ENCODE results near the gene RAPGEF5. TPM values are rescaled to one million over a fixed set of nuclear protein-coding genes. Genes with fewer than 3 reads are reported as not detected.

RAPGEF5 gene
- polyA plus RNA-seq, 1 donor, result 37.6 TPM

GRCh38 chr7:22378199-22378980 is 21.4 kb upstream of the RAPGEF5 start:
- no peak for DNase-seq

- DNase-seq, result no peak
Observed at GRCh38 chr7:22377703-22378102, 20.7 kb upstream of the RAPGEF5 start.

GRCh38 chr7:22375359-22376048 is 18.6 kb upstream of the RAPGEF5 start:
- DNase-seq, result no peak

- no peak for DNase-seq
Observed at GRCh38 chr7:22373911-22374310, 17.0 kb upstream of the RAPGEF5 start.

- no peak for DNase-seq
Observed at GRCh38 chr7:22373388-22373787, 16.4 kb upstream of the RAPGEF5 start.

GRCh38 chr7:22372863-22373262 is 15.9 kb upstream of the RAPGEF5 start:
- no peak for DNase-seq

GRCh38 chr7:22371878-22372277 is 14.9 kb upstream of the RAPGEF5 start:
- DNase-seq, result no peak

GRCh38 chr7:22364900-22365299 is 7.9 kb upstream of the RAPGEF5 start:
- DNase-seq, result no peak

GRCh38 chr7:22363756-22364422 is 6.9 kb upstream of the RAPGEF5 start:
- no peak for DNase-seq

- DNase-seq, result no peak
Observed at GRCh38 chr7:22361795-22362194, 4.8 kb upstream of the RAPGEF5 start.

GRCh38 chr7:22361320-22361719 is 4.4 kb upstream of the RAPGEF5 start:
- DNase-seq, result no peak

- DNase-seq, result no peak
Observed at GRCh38 chr7:22358820-22359697, 2.1 kb upstream of the RAPGEF5 start.

- DNase-seq, result peak; percentile 65
Observed at GRCh38 chr7:22357311-22358175, 589 bp upstream of the RAPGEF5 start.

GRCh38 chr7:22356010-22356691 is 803 bp downstream of the RAPGEF5 start:
- DNase-seq, result no peak

GRCh38 chr7:22355620-22356009 is 1.3 kb downstream of the RAPGEF5 start:
- no peak for DNase-seq

- DNase-seq, result no peak
Observed at GRCh38 chr7:22354462-22354861, 2.5 kb downstream of the RAPGEF5 start.

- no peak for DNase-seq
Observed at GRCh38 chr7:22352887-22353286, 4.1 kb downstream of the RAPGEF5 start.

- no peak for DNase-seq
Observed at GRCh38 chr7:22351878-22352277, 5.1 kb downstream of the RAPGEF5 start.

GRCh38 chr7:22351329-22351692 is 5.6 kb downstream of the RAPGEF5 start:
- peak; percentile 34 for DNase-seq

Measured in left kidney (tissue), 2 donors.